Measurements from ENCODE around the gene CYB5A. TPM values are rescaled to one million over a fixed set of nuclear protein-coding genes. Genes with fewer than 3 reads are reported as not detected.

The CYB5A gene
- total RNA-seq, 4 donors from 2014 or later, result 171 to 732 (median 331) TPM

- DNase-seq, result no peak
- TF ChIP-seq CTCF (IDR thresholded peaks at IDR 0.05) (no peak), POLR2A (IDR thresholded peaks at IDR 0.05) (no peak)
- Histone ChIP-seq H3K4me1 (no peaks in the 10 kb centered on the region), H3K9me3 (no peaks in the 10 kb centered on the region), H3K36me3 (peaks cover 0 to 45% (median 0%) of the 10 kb centered on the region in 3 donors), H3K27ac (no peak overlapping the region), H3K27me3 (no peaks in the 10 kb centered on the region), H3K4me3 (no peak overlapping the region)
These were observed 32.4 kb downstream of the CYB5A start for GRCh38 chr18:74259347-74259746.

- Histone ChIP-seq H3K36me3 (peaks cover 0 to 43% (median 0%) of the 10 kb centered on the region in 3 donors), H3K4me3 (no peak overlapping the region), H3K4me1 (no peaks in the 10 kb centered on the region), H3K9me3 (no peaks in the 10 kb centered on the region), H3K27ac (no peak overlapping the region), H3K27me3 (no peaks in the 10 kb centered on the region)
- DNase-seq, result no peak
- TF ChIP-seq CTCF (IDR thresholded peaks at IDR 0.05) (no peak), POLR2A (IDR thresholded peaks at IDR 0.05) (no peak)
These were observed 34.7 kb downstream of the CYB5A start for GRCh38 chr18:74257083-74257482.

GRCh38 chr18:74256190-74256589 lies 35.6 kb downstream of the CYB5A start:
- Histone ChIP-seq H3K4me1 (peaks cover 0 to 4% (median 0%) of the 10 kb centered on the region in 4 donors), H3K36me3 (peaks cover 0 to 34% (median 0%) of the 10 kb centered on the region in 3 donors), H3K27ac (no peak overlapping the region)

GRCh38 chr18:74255131-74255616 lies 36.6 kb downstream of the CYB5A start:
- no peaks in the 10 kb centered on the region for H3K27me3 ChIP-seq
- TF ChIP-seq CTCF (IDR thresholded peaks at IDR 0.05) (no peak), POLR2A (IDR thresholded peaks at IDR 0.05) (no peak)
- DNase-seq, result no peak
- peaks cover 0 to 30% (median 0%) of the 10 kb centered on the region in 3 donors for H3K36me3 ChIP-seq
- H3K9me3 ChIP-seq, result no peaks in the 10 kb centered on the region
- H3K27ac ChIP-seq, result no peak overlapping the region
- peaks cover 0 to 9% (median 0%) of the 10 kb centered on the region in 4 donors for H3K4me1 ChIP-seq
- H3K4me3 ChIP-seq, result no peak overlapping the region

More at GRCh38 chr18:74256190-74256589, 35.6 kb downstream of the CYB5A start:
- no peaks in the 10 kb centered on the region for H3K9me3 ChIP-seq
- H3K27me3 ChIP-seq, result no peaks in the 10 kb centered on the region
- DNase-seq, result no peak
- TF ChIP-seq POLR2A (IDR thresholded peaks at IDR 0.05) (no peak), CTCF (IDR thresholded peaks at IDR 0.05) (no peak)
- H3K4me3 ChIP-seq, result no peak overlapping the region

GRCh38 chr18:74252039-74252395 lies 39.7 kb downstream of the CYB5A start:
- Histone ChIP-seq H3K9me3 (no peaks in the 10 kb centered on the region), H3K27me3 (no peaks in the 10 kb centered on the region), H3K4me3 (no peak overlapping the region), H3K4me1 (peaks cover 0 to 9% (median 0%) of the 10 kb centered on the region in 4 donors), H3K27ac (peak overlapping the region in 2 of 4 donors; percentile 11 to 23), H3K36me3 (peaks cover 0 to 19% (median 0%) of the 10 kb centered on the region in 3 donors)
- no peak for DNase-seq
- TF ChIP-seq CTCF (IDR thresholded peaks at IDR 0.05), result no peak
- no peak for TF ChIP-seq POLR2A (IDR thresholded peaks at IDR 0.05)
